NCI-H2171 treated with DMSO at 0.1 percent for 48 hours (cell line): ENCODE data around the gene TTC27.
A peak's percentile ranks its signal among the peaks of the same experiment; 100 is the strongest.

Experiments
- DNase-seq: peaks from one replicate; lab custom pipeline; 2025; lab: John Stamatoyannopoulos, UW

The TTC27 gene

DNA sequence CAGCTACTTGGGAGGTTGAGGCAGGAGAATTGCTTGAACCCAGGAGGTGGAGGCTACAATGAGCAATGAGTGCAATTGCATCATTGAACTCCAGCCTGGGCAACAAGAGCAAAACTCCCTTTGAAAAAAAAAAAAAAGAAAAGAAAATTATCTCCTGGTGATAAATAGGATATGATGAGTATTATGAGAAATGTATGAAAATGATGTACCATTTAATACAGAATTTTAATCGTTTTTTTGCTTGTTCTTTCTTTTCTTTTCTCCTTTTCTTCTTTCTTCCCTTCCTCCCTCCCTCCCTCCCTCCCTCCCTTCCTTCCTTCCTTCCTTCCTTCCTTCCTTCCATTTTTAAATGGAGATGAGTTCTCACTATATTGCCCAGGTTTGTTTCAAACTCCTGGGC is 40.4 kb downstream of the TTC27 start:
- DNase-seq, result no peak

DNA sequence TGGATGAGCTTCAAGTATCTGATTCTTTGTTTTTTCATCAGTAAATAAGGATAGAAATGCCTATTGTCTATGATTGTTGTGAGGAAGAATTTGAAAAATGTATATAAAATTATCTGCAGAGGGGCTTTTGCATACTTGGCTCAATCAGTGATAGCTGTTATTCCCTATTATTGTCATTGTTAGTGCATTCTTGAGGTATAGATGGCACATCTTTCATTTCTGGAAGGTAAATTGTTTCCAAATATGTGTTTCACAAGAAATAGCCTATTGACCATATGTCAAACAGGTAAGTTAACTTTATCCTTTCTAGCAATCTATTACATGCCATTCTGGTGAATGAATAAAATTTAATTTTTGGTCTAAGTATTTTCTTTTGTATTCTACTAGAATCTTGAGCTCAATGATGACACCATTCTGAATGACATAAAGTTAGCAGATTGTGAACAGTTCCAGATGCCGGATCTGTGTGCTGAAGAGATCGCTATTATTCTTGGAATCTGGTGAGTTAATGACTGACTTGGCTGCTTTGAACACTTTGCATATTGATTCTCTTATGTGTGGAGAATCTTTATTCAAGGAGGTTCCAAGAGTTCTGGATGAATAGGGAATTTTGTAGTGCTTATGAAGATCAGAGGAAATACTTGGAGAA is 44.2 kb downstream of the TTC27 start:
- no peak for DNase-seq

DNA sequence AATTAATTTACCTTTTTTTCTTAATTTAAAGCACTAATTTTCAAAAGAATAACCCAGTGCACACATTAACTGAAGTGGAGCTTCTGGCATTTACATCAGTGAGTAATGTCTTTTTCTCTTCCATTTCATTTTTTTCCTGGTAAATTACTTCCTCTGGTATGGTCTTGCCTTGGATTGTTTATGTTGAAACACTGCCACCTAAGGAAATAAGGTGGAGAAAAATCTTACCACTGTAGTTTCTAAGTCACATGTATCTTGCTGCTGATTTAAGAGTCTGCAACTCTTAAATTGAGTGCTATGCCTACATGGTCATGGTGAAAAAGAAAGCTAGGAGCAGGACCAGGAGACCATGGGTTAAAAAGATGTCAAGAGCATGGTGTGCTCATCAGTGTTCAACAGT is 51.0 kb downstream of the TTC27 start:
- DNase-seq, result no peak

DNA sequence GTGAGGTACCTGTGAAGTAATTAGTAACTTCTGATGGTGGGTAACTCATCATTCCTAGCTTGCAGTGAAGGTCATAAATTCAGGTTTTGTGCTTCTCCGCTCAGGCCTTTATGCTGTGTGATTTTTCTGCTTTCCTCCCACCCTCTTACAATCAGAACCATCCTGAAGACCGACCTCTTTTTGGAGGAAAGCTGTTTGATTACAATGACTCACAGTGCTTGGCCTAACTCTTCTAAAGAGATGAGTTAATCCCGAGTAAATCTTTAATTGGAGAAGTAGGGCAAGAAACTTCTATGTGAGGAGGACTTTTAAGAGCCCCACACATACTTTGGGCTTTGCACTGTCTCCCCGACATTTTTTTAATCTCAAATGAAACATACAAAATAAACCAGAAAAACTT is 53.1 kb downstream of the TTC27 start:
- DNase-seq, result no peak

DNA sequence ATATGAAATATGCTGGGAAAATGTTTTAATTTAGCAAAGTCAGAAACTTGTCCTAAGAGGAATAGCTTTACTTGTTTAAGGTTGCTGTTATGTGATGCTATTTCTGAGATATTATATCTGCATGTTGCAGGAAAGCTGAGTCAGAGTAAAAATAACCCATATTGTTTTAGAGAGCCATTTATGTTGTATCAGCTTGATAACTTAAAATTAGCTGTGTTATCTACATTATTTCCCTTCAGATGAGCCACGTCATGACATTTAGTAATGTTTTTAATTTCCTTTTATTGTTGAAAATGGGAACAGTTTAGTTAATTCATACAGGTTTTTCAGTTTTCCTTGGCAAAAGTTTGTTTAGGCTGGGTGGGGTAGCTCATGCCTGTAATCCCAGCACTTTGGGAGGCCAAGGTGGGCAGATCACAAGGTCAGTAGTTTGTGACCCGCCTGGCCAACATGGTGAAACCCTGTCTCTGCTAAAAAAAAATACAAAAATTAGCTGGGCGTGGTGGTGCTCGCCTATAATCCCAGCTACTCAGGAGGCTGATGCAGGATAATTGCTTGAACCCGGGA is 55.8 kb downstream of the TTC27 start:
- no peak for DNase-seq

DNA sequence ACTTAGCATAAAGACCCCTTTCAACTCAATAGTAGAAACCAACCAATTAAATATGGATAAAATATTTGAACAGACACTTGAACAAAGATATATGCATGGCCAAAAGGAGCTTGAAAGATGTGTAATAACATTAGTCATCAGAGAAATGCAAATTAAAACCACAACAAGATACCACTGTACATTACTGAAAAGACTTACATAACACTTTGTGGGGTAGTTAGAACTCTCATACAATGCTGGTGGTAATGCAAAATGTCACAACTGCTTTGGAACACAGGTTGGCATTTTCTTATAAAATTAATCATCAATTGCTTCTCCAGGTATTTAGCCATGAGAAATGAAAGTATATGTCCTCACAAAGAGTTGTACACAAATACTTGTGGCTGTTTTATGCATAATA is 60.7 kb downstream of the TTC27 start:
- no peak for DNase-seq

DNA sequence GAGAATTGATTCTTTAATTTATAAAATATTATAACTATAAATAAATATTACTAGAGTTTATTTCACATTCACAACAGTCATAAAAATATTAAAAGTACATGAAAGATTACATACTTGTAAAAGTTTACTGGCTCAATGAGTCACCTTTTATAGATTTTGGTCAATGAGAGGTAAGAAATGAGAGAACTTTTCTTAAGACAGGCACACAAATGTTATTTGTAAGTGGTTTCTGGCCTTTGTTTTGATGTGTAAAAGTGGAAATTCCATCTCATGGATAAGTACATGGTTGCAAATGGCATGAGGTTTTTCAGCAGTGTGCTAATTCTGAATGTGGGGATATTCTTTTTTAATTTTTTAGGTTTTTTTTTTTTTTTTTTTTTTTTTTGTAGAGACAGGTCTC is 63.8 kb downstream of the TTC27 start:
- DNase-seq, result no peak

DNA sequence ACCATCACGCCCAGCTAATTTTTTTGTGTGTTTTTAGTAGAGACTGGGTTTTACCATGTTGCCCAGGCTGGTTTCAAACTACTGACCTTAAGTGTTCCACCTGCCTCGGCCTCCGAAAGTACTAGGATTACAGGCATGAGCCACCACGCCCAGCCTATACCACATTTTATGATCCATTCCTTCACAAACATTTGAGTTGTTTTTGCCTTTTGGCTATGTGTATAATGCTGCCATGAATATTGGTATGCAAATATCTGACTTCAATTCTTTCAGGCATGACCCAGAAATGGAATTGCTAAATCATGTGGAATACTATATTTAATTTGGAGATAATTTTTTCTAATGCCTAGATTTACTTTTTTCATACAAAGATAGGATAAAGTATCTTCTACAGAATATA is 68.6 kb downstream of the TTC27 start:
- no peak for DNase-seq

DNA sequence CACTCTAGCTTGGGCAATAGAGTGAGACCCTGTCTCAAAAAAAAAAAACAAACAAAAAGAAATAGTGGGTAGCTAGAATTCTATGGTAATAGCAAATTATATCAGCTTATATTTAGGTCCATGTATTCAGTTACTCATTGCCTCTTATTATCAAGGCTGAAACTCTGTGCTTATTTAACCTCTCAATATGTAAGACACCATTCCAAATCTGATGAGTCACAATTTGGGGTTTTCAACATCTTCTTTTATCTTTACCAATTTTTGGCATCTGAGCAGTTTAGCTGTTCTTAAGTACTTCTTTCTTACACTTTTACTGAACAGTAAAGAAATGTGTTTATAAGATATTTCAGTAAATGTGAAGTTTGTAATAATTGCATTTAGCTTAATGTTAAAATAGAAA is 69.3 kb downstream of the TTC27 start:
- no peak for DNase-seq

DNA sequence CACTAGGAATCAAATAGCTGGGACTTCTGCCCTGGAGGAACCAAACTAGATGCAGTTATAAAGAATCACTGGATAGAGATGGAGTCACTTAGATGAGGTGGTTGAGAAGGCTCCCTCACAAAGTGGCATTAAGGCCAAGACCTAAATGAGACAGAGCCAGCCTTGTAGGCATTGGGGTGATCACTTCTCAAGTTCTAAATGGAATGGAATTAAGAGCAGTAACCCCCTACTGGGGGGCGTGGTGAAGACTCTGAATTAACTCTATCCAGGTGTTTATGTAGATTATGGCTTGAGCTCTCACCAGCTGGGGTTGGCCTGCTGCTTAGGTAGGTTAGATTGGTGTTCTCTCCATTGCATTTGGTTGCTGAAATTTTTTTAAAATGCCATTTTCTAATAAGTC is 71.3 kb downstream of the TTC27 start:
- DNase-seq, result no peak

DNA sequence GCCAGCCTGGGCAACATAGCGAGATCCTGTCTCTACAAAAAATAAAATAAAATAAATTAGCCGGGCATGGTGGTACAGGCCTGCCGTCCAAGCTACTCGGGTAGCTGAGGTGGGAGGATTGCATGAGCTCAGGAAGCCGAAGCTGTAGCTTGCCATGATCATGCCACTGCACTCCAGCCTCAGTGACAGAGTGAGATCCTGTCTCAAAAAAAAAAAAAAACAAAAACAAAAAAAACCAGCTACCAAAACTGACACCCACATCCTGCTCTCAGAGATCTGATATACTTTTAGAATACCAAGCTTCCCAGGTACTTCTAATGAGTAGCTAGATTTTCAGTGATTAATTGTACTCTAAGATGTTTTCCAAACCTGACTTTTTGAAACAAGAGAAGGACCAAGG is 74.0 kb downstream of the TTC27 start:
- DNase-seq, result no peak

DNA sequence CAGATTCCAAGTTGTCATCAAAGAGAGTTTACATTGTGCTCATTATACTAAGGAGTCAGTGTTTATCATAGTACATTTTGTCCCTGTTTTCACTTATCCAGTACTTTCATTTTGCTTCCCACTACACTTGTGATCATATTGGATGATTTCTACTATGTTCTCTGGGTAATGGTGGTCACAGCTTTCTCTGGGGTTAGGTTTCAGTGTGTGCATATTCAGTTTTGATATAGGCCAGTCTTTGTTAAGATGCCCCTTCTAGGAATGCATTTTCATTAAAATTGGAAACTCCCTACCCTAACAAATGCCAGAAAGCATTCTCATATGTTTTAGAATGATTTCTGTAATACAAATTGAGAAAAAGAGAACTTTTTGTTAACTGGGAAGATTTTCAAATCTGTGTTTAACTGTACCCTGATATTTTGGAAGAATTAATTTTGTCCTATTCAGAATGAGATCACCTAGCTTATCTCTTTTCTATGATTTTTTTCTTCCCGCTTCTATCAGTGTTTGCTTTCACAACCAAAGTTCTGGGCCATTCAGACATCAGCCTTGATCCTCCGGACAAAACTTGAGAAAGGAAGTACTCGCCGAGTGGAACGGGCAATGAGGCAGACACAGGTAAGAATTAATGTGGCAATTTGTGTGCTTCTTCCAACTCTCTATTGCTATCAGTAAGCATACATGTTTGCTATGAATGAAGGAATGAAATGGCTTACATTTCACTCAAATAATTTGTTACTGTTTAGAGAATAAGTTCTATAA is 74.6 kb downstream of the TTC27 start:
- DNase-seq, result no peak

DNA sequence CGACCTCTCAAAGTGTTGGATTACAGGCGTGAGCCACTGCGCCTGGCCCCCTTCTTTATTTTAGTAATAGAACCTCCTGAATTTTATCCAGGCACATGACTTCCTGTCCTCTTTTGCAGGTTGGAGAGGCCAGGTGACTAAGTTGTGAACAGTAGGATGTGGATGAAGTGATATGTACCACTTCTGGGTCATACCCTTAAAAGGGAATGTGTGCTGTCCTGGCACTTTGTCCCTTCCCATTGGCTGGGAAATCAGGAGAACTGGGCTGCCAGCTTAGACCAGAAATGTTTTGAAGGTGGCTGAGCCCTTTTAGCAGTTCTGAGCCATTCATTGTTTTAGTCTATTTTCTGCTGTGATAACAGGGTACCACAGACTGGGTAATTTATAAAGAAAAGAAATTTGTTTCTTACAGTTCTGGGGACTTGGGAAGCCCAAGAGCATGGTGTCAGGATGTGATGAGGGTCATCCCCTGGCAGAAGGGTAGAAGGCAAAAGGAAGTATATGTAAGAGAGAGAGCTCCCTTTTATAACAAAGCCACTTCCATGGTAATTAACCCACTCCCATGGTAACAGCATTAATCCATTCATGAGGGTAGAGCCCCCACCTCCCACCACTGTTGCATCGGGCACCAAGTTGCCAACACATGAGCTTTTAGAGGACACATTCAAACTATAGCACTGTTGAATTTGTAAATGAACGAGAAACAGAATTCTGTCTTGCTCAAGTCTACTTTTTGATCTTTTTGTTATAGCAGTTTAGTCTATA is 79.1 kb downstream of the TTC27 start:
- DNase-seq, result no peak

DNA sequence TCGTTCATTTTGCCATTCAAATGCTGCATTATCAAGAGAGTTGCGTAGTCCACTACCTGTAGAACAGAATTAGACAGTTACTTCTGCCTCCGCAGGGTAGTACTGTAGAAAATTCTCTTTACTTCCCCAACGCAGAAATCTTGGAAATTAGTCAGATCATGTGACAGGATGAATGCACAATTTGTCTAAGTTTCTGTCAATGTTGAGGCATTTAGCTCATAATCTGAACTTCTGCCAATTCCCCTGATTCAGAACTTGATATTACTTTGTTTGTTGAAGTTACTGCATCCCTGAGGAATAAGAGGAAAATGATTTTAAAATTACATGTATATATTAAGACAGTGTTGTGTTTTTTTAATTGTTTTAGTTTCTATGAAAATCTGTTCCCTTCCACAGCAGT is 83.4 kb downstream of the TTC27 start:
- no peak for DNase-seq

DNA sequence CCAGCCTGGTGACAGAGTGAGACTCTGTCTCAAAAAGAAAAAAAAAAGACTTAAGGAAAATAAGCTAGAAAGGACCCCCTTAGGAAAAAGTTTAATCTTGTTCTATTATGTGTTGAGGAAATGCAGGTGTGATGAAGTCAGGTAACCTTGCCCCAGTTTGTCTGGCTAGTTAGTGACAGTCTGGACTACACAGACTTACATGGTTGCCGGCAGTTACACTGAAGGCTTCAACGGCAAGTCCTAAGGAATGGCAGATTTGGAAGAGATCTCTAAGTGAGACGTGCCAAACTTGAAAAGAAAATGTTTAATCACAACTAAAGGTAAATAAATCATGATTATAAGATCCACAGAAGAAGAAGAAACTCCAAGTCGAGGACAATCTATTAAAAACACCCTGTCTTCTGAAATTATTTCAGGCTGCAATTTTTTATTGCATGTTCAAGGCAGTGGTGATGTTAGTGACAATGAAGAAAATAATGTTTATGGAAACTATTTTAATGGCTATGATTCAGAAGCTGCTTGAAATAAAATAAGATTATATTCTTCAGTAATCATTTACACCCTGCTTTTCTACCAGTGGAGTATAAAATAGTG is 84.2 kb downstream of the TTC27 start:
- DNase-seq, result no peak

DNA sequence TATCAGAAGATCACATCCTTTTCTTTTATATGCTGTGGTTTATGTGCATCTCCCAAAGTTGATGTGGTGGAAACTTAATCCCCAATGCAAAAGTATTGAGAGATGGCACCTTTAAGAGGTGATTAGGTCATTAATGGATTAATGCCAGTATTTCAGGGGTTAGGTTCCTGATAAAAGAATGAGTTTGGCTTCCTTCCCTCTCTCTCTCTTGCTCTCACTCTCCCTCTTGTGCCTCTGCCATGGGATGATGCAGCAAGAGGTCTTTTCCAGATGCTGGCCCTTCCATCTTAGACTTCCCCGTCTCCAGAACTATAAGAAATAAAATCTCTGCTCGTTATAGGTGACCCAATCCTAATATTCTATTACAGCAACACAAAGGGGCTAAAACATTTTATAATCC is 85.0 kb downstream of the TTC27 start:
- DNase-seq, result no peak

DNA sequence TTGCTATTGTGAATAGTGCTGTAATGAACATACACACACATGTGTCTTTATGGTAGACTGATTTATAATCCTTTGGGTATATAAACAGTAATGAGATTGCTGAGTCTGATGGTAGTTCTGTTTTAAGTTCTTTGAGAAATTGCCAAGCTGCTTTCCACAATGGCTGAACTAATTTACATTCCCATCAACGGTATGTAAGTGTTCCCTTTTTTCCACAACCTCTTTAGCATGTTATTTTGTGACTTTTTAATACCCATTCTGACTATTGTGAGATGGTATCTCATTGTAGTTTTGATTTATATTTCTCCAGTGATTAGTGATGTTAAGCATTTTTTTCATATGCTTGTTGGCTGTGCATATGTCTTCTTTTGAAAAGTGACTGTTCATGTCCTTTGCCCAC is 86.7 kb downstream of the TTC27 start:
- no peak for DNase-seq

DNA sequence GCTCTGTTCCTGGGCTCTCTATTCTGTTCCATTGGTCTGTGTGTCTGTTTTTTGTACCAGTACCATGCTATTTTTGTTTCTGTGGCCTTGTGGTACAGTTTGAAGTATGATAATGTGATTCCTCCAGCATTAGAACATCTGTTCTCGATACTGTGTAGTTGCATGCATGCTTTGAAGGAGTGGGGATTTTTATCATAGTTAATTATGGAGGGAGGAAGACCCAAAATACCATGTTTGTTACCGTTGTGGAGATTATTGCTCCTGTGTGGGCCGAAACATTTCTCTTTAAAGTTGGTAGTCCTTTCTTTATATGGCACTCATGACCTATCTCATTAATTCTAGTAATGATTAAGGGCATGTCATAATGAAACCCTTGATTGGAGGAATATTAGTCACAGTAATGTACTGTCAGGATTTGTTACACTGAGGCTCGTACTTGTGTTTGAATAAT is 87.6 kb downstream of the TTC27 start:
- DNase-seq, result peak; percentile 59

DNA sequence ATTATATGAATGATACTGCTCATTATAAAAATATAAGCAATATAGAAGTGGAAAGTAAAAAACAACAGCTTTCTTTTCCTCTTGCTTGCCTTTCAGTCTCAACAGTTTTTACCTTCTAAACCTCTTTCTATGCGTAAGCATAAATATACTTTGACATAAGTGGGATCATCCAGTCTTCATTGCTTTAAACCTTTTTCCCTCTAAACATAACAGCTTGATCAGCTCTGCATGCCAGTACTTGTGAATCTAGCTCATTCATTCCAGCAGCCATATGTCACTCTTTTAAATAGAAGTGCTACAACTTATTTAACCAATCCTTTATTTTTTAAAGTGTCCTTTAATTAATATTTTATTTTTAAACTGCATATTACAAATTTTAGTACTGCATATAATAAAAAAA is 88.1 kb downstream of the TTC27 start:
- DNase-seq, result peak; percentile 92

DNA sequence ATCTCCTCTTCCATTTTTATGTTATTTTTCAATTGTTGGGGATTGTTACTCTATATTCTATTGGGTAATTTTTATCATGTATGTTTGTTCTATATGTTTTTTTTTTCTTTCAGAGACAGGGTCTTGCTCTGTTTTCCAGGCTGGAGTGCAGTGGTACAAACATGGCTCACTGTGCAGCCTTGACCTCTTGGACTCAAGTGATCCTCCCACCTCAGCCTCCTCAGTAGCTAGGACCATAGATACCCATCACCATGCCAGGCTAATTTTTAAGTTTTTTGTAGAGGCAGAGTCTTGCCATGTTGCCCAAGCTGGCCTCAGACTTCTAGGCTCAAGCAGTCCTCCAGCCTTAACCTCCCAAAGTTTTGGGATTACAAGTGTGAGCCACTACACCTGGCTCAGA is 88.7 kb downstream of the TTC27 start:
- DNase-seq, result no peak

DNA sequence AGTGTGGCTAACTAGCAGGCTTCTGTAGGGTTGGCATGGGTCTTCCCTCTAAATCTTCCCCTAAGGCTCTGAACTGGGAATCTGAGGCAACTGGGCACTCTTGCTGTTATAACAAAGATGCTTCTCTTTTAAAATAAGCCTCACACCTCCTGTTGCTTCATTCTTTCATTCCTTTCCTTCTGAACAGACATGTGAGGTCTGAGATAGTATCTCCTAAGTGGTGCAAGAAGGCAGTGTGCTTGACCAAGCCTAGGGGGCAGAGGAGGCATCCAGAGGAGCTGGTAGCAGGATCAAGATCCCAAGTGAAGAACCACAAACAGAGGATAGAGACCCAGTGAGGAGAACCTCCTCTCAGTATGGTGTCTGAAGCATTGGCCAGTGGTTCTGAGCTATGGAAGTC is 90.9 kb downstream of the TTC27 start:
- no peak for DNase-seq

DNA sequence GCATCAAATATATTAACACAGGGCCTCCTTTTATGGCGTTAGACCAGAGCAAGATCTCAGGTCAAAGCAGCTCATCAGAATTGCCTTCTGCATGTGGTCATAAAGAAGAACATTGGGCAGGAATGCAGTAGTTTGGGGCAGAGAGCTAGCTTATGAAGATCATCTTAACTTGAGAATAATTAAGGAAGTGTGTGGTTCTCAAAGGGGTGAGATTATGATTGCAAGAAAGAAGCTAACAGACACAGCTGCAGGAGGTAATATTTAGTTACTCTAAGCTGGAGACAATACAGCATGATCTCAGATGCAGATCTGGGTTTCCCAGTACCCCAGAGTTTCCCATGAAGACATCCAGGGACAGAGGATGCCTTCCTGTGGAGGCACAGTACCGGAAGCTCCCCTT is 91.6 kb downstream of the TTC27 start:
- no peak for DNase-seq
